AG08395 (cell line): ENCODE data around the gene VAV2.

Source experiments
- DNase-seq: peaks from one replicate; pipeline ENCODE4 v3.0.0; 2012; ENCODE audit warnings: mixed read lengths, low spot score

Gene VAV2

DNA sequence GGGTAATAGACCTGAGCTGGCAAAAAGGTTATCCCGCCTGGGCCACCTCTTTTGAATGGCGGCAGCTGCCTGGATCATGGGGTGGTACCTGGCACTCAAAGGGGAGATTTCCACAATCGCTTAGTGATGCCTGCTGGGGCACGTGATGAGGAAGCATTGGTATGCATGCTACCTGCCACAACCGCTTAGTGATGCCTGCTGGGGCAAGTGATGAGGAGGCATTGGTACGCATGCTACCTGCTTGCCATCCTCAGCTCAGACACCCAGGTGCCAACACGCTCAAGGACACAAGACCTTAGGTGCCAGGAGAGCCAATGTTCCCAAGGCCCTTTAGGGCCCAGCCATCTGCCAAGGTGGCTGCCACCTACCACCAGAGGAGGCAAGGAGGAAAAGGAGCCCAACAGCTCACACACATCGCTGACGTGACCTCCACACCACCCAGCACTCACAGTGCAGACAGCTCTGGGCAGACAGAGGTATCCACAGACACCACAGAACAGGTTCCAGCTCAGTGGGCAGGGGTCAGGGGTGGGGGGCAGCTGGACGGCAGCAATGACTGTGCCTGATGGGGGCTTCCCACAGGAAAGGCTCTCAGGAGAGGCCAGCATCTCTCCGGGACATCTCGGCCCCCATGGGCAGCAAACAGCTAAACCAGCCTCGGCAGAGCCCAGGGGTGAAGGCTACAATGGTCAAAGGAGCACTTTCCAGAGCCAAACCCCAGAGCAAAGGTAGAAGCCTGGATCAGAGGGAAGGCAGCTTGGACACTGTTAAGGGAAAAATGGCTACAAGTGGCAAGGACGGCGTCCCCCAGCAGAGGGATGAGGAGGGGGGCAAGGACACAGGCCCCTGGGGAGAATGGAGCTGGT is 210.9 kb downstream of the VAV2 start:
- DNase-seq = no peak

DNA sequence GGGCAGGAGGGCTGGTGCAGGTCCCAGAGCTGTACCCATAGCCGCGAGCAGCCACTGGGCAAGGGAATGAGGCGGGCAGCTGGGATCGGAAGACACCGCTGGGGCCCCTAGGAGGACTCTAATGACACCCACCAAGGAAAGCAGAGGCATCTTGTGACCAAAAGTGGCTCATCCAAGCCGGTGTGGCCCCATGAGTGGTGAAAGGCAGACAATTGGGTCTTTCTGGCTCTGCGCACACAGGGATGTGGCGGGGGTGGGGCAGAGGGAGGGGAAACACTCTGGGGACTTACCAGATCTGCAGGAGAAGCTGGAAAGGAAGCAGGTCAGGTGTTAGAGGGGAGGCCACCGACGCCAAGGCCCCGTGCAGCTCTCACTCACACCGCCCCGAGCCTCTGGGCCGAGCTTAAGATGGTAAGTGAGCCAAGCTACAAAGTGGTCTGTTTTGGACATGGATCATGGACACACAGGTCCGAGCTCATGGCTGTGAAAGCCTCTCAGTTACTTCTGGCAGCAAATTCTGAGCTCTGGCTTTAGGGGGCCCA is 211.6 kb downstream of the VAV2 start:
- DNase-seq = no peak

DNA sequence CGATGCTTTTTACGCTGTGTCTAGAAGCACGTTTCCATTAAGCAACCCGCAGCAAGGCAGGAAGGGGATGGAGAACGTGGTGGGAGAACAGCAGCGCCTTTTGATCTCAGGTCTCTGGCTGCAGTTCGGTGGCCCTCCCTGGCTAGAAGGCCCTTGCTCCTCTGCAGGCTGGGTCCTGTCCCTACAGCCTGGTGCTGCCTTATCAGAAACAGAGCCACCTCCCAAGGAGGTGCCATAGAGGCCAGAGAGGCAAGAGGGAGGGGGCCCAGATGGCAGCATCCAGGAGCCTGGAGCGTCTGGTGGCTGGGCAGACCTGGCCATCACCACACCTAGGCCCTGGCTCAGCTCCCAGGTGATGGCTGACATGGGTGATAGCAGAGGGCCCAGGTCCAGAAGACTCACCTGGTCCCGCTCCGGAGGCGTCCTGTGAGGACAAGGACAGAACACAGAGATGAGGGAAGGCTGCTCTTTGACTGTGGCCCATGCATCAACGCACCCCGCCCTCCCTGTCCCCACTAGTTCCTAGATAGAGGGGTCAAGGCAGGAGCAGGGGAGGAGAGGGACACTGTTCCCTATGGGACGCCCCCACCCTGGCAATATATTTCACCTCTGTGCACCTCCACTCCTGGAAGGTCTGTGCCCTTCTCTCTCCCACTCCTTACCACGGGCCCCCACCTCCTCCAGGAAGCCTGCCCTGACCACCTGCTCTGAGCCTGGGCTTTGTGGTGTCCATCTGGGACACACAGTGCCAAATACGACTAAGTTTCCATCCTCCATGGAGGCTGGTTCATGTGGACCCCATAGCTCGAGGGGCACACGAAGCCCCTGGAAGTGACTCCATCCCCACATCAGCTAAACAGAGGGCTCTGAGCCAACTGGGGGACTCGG is 212.4 kb downstream of the VAV2 start:
- DNase-seq = no peak

DNA sequence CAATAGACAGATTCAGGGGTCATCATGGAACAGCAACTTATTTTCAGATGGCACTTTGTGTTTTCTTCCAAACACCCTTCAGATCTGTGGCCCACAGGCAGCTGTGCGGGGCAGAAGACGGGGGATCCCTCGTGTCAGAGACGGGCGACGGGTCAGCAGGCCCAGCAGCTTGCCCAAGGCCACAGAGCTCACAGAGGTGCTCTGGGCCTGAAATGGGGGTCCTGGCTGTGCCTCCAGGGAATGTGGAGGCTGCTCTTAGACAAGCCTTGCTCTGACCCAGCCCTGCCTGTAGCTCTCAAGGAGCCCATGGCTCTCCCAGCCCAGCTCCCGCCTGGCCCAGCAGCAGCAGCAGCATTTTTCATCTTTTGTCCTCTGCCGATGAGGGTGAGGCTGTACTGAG is 213.0 kb downstream of the VAV2 start:
- DNase-seq = no peak

DNA sequence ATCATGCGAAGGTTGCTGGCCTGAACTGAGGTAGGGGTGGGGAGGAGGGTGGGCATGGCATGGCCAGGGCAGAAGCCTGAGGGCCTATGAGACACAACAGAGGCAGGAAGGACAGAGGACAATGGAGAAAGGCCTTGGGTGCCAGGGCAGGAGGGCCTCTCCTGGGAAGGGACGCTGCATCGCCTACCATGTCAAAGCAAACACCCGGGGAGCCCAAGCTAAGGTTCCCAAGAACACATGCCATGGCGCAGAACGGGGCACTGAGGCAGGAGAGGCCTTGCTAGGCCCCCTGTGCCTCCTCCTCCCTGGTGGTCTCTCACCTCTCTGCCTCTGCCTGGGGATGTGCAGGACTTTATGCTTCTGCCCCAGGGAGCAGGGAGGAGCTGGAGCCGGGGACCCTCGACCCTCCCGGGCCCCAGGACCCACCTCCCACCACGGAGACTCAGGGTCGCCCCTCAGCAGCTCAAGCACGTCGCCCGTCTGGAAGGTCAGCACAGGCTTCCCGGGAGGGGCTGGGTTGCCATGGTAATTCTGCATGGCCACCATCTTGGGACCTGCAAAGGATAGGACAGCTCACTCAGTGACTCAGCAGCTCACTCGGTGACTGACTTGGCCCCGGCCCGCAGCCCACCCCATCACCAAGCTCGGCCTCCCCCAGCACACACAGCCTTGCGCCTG is 213.6 kb downstream of the VAV2 start:
- no peak for DNase-seq

DNA sequence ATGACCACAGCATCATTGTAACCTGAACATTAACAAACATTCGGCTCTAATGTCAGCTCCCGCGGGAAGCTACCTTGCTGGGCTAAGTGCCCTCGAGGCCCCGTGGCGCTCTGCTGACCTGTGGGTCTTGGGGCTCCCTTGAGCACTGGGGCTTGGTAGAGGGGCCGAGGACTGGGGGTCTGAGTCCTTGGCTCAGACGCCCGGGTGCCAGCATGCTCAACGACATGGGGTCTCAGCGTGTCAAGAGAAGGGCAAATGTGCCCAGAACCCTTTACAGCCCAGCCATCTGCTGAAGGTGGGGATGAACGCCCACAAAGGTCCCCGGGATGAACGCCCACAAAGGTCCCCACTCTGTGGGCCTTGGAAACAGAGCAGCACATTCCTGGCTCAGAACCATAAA is 214.3 kb downstream of the VAV2 start:
- no peak for DNase-seq

DNA sequence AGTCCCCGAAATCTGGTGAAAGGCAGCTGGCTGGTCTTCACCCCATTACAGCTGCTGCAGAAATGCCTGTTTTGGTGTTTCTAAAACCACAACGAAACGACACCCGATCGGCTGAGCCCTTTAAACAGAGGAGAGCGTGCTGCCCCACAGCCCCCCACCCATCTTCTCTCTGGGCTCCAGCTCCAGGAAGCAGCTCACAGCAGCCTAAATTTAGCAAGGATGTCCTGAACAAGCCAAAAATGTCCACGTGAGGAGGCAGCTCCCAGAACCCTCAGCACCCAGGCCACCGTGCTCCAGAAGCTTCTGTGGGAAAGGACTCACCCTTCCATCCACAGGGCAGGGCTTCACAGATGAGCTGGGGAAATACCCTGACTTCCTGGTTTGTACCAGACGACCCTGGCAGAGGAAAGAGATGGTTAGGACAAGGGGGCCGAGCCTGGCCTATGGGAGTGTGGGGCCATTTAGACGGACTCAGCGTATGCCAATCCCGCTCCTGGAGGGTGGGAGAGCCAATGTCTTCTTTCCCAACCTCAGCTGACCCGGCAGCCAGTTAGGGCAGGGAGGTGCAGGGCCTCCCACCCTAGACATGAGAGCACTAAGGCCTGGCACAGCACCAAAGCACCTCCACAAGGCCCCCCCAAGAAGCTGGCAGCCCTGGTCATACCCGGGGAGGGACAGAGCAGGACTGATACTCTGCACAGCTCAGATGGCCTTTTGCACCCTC is 214.9 kb downstream of the VAV2 start:
- DNase-seq = no peak

DNA sequence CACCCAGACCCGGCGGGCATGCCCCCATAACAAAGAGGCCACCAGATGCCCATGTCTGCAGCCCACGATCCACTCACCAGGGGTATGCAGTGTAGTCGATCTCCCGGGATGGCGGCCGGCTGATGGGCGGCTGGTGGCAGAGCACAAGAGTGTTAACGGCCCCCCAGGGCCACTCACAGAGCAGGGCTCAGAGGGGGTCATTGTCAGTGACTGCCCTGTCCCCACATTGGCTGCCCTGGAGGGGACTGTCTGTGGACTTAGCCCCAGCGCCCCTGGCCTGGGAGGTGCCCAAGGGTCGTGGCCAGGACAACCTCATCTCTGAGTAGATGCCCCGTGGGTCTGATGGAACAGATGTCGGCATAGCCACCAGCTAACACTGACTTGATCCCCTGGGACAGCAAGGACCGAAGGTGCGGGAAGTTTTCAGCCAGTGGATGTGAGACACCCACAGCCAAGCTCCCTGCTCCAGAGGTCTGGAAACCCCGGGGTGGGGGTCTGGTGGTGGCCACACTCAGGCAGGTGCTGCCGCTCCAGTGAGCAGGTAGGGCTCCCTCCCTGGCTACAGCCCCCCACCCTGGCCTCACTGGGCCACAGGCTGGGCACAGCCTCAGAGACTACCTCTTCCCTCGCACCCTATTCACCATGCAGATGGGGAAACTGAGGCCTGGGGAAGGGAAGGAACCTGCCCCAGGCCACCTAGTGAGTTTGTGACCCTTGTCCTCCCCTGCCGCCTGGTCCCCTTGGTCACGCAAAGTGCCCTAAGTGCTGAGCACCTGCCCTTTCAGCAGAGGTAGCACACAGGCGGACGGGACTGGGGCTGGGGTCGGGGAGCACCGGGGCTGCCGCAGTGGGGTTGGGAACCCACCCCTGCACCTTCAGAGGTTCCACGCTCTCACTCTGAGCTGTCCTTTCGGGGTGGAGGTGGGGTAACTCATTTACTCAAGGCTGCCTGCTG is 215.9 kb downstream of the VAV2 start:
- no peak for DNase-seq

DNA sequence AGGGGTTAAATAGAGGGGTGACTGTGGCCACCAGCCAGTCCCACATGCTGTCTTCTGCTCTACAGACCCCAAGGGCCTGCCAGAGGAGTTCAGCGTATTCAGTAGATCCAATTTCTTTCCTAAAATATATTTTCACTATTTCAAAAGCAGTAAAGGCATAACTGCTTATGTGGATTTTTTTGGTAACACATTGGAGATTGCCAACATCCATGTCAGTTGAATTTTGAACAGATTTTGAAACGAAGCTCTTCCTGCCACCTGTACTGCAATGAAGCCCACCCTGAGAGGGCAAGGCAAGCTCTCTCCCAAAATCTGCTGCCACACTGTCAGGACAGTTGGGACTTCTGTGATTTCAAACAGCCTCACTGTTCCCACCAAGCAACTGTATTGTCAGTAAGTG is 216.8 kb downstream of the VAV2 start:
- DNase-seq = no peak

DNA sequence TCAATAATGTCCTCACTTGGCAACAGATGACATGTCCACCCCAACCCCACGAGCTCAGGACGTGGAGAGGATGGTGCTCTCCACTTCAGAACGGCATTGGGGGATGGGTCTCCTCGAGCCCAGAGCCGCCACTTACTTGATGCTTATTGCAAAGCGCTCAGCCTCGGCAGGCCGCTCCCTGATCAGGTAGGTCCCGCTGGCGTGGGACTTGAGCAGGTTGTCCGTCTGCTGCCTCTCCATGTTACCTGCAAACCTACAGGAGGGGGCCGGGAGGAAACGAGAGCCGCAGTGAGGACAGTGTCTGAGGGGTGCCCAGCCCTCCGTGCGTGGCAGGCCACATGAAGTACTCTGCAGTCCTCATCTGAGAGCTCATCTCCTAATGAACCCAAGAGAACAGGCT is 217.3 kb downstream of the VAV2 start:
- DNase-seq = no peak

DNA sequence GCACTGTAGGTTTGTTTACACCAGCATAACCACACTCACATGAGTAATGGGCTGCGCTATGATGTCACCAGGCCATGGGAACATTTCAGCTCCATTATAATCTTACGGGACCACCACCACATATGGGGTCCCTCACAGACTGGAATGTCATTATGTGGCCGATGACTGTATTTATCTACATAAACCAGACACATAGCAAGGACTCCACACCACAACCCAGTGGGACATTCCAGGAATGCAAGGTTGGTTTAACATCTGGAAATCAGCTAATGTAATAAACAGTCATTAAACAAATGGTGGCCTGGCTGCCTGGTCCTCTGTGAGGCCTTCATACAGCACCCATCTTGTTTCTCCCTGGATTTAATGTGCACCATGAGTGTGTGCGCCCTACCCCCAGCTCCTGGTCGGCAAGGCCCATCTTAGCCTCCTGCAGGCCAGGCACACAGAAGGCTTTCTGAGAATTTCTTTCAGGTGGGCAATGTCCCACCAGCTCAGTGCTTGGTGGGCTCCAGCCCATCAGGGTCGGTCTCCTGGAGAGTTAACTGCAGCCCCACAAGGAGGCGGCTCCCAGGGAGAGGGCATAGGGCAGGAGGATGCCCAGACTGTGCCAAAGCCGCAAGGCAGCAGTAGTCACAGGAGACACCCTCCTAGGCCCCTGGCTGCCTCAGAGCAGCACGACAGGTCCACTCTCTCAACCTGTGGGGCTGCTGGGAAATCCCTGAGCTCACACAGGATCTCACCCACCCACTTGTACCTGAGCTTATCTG is 218.1 kb downstream of the VAV2 start:
- no peak for DNase-seq

DNA sequence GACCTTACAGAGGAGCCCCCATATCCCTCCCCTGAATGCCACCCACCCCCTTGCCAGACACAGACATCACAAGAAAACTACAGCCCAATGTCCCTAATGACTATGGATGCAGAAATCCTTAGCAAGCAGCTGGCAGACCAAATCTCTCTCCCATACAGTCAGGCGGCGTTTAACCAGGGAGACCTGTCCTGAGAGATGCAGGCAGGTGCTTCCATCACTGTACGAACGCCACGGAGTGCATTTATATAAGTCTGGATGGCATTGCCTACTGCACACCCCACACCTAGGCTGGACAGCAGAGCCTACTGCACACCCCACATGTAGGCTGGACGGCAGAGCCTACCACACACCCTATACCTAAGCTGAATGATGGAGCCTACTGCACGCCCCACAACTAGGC is 219.5 kb downstream of the VAV2 start:
- no peak for DNase-seq

DNA sequence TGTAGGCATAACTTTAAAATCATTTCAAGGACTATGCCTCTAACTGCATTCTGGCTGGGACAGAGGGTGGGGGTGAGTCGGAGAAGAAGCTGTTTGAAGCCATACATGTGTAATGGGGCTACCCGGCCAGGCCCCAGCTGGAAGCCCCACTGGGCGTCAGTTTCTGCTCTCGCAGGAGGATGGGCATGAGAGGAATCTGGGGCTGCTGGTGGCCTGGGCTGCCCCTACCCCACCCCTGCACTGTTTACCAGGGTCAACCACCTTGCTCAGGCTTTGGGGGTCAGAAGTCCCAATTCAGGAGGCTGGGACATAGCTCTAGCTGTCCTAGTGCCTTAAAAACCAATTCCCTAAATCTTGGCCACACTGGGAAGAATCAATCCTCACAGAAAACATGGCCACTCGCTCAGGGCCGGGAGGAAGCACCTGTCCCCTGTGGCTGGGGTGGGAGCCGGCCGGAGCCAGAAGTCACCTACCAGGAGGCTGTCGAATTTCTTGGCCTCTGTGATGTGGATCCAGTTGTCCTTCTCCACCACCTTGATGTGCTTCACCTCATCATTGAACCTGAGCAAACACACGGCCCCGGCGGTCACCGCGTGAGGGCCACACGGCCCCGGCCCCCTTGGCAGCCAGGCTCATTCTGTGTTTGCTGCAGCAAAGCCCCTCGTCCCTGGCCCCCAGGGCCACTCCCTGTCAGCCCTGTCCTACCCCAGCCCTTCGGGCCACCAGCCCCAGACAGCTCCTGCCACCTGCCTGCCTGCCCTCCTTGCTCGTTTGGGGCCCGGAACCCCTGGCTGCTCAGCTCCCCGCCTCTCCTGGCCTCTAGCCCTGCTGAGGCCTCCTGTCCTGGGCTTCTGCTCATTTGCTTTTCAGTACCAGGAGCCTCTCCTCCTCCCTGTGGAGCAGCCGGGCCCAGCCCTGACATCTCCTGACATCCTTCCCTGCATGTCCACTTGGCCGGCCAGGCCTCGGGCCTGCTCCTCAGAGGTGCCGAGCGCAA is 220.3 kb downstream of the VAV2 start:
- no peak for DNase-seq

DNA sequence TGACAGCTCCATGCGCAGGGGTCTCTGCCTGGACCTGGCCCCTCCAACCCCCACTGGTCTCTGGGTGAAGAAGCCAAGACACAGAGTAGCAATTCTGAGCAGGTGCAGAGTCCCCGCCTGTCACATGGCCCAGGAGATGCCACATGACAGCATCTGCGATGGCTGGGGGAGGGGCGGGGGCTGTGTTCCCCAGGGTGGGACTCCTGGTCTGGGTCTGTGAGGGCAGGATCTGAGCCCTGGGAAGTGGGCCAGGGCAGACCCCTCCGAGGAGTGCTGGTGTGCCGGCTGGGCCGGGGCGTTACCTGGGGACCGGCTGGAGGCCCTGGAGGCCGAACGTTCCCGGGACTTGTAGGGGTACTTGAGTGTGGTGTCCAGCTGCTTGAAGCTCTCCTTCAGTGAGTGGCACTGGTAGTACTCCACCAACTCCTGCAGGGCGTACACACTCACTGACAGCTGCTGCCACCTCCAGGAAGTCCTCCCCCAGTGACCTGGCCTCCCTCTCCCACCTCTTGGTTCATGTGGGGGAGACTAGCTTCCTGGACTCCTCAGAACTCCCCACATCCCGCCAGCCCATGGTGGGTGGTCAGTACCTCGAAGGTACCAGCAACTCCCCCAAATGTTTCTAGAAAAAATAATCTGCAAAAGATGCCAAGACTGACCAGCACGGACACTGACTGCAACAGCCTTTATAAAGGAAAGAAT is 221.9 kb downstream of the VAV2 start:
- DNase-seq = no peak

DNA sequence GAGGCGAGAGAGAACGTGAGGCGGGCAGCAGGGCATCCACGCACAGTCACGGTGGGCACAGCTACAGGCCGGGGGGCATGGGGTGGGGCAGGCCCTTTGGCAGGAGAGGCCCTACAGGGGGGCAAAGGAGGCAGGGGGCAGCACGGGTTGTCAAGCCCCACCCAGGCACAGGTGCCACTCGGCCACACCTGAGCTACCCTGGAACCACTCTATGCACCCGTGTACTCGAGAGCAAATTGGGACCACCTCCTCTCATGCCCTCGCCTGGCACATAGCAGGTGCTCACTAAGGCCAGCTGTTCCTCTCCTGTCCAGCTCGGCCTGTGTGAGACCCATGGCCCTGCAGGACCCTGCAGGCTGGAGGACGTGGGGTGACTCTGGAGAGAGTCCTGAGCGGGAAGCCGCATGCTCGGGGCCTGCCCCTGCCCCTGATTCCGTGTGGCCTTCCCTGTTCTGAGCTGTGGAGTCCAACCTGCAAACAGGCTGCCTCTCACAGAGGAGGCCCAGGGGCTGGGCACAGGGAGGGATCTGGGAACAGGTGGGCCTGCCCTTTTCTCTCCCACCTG is 222.5 kb downstream of the VAV2 start:
- no peak for DNase-seq

DNA sequence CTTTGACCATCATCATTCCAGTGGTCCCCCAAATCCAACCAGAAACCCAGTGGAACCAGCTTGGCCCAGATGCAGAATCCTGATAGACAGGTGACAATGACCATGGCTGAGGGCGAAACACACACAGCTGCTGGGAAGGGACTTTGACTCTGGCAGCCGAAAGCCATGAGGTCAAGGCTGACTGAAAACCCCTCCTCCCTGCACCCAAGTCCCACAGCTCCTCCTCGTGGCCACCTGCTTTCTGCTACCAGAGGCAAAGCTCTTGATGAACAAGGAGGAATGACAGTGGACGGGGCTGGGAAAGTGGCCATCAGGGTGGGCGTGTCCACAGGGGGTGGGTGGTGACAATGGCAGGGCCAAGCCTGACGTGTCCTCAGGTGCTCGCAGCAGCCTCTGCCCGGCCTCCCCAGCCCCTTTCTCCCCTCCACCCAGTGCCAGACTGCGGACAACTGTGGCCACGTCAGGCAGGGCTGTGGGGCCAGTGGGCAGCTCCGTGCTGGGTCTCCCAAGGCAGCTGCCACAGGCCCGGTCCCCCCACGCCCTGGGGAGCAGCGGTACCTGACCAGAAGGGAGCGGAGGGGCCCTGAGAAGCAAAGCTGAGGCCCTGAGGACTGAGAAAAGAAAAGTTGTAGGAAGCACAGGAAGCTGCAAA is 223.1 kb downstream of the VAV2 start:
- no peak for DNase-seq

DNA sequence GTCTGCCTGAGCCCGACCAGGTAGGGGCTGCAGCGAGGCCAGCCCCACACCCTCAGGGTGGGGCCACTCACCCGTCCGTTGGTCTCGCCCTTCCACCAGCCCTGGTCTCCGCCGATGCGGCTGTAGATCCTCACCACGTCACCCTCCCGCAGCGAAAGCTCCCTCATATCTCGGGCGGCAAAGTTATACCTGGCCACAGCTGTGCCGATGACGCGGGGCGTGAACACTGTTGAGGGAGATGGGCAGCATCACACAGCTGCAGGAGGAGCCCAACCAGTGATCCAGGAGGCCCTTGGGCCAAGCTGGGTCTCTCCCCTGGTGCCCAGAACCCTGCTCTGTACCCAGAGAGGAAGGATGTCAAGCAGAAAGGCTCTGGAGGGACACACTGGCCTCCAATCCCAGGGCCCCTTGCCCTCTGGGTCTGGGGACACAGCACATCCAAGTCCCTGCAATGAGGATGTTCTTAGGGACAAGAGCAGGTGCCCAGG is 223.7 kb downstream of the VAV2 start:
- DNase-seq = no peak
